Fibroblast of peridontal ligament (primary cell): ENCODE measurements around the gene VPS35L.
"Not testable (repeated sequence)": the region's sequence is repeated elsewhere in the genome, so short reads cannot be mapped to it uniquely, and the experiment has no call there.

Source experiments
- DNase-seq: peaks from one replicate; pipeline ENCODE4 v3.0.0-alpha.2; 2010; ENCODE audit errors: extremely low read depth

Gene VPS35L

DNA sequence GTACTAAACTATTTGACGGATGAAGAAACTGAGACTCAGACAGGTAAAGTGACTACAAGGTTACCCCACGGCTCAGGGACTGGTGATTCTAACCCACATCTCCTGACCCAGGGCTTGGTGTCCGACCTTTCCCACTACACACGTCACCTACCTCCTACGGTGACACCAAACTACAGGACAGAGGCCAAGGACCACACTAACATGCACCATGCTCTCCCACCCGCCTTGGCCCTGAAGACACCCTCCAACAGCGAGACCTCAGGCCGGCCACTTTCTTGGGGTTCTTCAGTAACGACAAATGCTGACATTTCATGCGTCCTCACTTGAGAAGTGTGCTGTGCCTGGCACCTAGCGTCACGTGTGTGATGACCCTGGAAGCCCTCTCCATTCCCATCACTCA, 156.1 kb downstream of the VPS35L start:
- DNase-seq = no peak

DNA sequence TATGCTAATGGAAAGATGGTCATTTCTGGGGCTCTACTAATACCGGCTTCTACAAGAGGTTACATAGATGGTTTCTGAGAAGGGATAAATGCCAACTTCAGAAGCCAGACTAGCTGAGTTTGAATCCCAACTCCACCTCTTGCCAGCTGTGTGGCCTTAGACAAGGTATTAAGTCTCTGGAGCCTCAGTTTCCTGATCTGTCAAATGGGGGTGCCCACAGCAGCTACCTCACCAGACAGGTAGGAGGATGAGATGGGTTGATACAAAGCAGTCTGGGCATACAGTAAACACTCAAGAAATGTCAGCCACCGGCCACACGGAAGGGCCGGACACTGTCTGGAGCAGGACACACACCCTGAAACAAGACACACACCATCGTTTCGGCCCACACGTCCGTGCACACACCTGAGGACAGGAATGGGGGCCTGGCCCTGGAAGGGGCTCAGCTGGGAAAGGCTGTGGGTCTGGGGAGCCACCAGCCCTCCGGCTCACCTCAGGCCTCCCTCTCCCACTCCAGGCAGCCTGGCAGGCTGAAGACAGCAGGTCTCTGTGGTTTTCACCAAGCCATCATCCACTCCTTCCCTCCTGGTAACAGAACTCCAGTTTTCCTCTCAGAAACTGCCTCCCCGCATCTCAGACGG, 157.0 kb downstream of the VPS35L start:
- no peak for DNase-seq

DNA sequence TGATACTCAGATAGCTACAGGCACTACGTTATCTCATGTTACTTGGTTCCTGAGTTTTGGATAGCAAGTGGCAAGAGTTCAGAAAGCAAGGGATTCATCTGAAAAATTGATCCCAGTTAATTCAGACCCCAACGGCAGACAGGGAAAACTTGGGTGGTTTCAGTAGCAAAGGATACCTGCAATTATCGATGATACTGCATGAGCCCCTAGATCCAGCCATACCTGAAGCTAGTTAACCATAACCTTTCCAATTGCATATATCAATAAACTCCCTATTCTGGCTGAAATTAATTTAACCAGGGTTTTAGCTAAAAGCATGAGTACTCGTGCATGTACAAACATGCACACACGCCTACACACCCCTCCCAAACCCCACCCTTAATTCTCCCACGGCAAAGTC, 158.2 kb downstream of the VPS35L start:
- DNase-seq = no peak

DNA sequence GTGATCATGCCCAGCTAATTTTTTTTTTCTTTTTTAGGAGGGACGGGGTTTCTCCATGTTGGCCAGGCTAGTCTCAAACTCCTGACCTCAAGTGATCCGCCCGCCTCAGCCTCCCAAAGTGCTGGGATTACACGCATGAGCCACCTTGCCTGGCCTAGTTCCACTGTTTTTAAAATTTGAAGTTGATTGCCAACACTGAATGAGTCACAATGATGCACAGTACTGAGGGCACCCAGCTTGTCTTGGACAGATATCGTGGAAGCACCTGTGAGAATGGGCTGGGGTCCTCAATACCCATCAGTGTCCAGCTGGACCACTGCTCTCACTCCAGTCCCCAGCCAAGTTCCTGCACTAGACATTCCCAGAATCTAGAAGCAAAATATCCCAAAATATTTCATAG, 160.1 kb downstream of the VPS35L start:
- DNase-seq = no peak

- no peak for DNase-seq
These were observed 160.7 kb downstream of the VPS35L start for GRCh38 chr16:19716183-19716582.

DNA sequence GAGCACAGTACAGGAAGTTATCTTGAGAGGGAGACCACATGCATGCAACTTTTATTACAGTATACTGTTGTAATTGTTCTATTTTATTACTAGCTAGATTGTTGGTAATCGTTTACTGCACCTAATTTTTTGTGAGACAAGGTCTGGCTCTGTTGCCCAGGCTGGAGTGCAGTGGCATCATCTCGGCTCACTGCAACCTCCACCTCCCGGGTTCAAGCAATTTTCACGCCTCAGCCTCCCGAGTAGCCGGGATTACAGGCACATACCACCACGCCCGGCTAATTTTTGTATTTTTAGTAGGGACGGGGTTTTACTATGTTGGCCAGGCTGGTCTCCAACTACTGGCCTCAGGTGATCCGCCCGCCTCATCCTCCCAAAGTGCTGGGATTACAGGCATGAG, 161.2 kb downstream of the VPS35L start:
- DNase-seq = not testable (repeated sequence)

DNA sequence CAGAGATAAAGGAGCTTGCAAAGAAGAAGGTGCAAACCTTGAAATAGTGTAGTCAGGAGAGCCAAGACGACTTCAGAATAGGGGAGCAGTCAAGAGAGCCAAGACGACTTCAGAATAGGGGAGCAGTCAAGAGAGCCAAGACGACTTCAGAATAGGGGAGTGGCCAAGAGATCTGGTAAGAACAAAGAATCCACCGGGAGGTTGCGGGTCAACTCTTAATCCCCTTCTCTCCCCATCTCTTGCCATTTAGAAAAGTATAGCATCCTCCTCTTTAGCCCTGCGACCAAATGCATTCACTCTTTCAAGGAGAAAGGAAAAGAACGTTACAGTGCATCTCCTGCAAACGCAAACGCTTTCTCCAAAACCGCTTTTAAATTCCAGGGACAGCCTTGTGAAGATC, 161.8 kb downstream of the VPS35L start:
- peak; percentile 22 for DNase-seq

DNA sequence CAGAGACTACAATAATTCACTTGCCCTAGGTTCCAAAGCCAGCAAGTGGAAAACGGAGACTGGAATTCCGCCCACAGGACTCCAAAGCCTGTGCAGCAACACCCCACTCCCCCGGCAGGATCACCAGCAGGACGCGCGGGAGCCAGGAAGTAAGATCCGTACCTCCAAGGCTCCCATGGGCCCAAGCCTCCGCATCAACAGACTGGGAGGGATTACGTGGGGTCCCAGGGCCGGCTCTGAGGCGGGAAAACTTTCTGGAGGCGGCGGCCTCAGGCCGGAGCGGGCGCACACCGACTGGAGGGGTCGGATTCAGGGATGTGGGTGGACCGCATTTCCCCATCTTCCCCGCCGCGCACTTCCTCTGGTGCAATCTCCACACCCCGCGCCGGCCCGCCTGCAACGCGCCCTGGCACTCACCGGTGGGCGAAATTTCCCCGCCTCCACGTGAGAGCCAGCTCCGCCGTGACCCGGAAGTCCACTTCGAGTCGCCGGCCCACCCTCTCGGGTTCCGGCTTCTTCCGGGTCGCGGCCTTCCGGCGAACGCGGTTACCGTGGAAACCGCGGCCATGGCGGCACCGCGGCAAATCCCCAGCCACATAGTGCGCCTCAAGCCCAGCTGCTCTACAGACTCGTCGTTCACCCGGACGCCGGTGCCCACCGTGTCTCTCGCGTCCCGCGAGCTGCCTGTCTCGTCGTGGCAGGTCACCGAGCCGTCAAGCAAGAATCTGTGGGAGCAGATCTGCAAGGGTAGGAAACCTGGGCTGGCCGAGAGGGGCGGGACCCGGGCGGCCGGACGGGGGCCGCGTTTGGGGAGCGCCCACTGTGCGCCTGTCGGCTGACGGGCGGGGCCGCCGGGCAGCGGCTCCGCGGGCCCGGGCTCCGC, 162.5 kb downstream of the VPS35L start, which contains the start of the genes IQCK and KNOP1:
IQCK (plus strand) TSS at position 531 of the 883 bp plus-strand sequence; CDS start at position 567, 36 bp downstream.
KNOP1 (minus strand) TSS at position 487 of the 883 bp plus-strand sequence. CDS start 3,192 bp downstream, outside the sequence.
- DNase-seq = peak; percentile 81

- no peak for DNase-seq
These were observed 163.1 kb downstream of the VPS35L start for GRCh38 chr16:19718624-19718965.

GRCh38 chr16:19722269-19722952, 166.9 kb downstream of the VPS35L start:
- no peak for DNase-seq

DNA sequence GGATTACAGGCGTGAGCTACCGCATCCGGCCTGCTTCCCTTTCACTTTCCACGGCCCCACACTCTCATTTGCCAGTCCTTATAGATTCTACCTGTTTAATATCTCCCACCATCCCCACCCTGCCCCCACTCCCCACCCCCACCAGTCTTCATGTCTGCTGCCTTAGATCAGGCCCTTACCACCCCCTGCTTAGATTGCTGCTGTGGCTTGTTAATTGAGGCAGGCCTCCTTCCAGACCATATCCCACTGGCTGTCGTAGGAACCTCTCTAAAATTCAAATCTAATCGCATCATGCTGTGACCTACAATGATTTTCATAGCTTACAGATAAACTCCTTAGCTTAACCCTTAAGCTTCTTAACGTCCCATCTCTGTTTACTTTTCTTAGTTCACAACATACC, 167.5 kb downstream of the VPS35L start:
- peak; percentile 13 for DNase-seq

GRCh38 chr16:19728636-19728965, 173.1 kb downstream of the VPS35L start:
- DNase-seq = no peak

DNA sequence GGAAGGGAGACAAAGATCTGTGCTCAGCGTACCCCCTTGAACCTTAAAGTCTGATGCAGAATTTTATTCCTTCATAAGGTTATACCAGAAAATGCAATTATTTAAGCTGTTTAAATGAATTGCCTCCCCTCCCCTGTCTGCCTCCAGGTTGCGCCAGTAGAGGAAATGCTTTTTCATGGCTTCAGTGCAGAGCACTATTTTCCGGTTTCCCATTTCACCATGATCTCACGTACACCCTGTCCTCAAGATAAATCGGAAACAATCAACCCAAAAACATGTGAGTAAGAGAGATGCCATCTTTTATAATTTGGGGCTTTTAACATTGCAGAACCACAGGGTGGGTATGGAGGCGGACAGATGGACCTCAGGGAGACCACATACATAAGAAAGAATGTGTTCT, 178.0 kb downstream of the VPS35L start:
- no peak for DNase-seq

DNA sequence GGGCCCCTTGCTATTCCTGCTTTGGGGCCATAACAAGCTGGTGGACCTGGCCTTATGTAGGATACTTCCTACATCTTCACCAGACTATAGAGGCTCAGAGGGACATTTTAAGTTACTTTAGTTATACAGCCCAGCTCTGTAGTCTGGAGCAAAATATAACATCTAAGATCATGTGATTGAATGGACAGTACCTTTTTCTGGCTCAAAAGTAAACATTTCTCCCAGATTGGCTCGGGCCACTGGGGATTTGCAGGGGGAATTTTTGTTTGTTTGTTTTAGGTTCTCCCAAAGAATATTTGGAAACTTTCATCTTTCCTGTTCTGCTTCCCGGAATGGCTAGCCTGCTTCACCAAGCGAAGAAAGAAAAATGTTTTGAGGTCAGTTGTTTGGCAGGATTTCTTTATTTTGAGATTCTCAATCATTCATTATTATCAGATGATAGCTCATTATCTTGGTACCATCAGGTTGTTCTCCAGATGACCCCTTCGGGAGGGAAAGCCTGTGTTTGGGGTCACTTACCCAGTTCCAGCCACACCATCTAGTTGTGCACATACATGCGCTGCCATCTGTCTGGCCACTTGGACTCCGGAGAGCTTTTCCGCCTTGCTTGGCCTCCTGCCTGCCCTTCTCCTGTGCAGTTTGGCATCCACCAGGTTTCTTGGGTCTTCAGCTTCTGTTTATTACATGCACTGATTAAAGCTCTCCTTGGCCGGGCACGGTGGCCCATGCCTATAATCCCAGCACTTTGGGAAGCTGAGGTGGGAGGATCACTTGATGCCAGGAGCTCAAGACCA, 179.8 kb downstream of the VPS35L start:
- no peak for DNase-seq

GRCh38 chr16:19737306-19738038, 182.0 kb downstream of the VPS35L start:
- DNase-seq = no peak

GRCh38 chr16:19741354-19741753, 185.9 kb downstream of the VPS35L start:
- DNase-seq = no peak

- DNase-seq = no peak
These were observed 188.3 kb downstream of the VPS35L start for GRCh38 chr16:19743816-19744159.

DNA sequence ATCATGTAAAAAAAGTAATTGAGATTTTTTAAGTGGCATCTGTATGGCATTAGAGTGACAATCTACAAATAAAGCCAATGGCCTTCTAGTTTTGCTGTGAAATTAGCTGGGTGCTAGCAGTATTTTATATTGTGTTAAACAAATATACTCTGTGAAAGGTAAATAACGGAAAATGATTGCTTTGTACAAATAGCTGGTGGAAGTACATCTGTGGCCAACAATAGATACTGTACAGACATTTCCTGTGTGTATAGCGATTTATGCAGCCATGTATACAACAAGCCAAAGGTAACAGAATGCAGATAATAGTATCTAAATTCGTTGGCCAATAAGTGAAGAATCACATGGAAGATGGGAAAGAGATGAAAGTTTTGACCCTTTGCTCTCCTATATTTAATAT, 189.2 kb downstream of the VPS35L start:
- DNase-seq = no peak

GRCh38 chr16:19745286-19746010, 189.9 kb downstream of the VPS35L start:
- DNase-seq = peak; percentile 68

GRCh38 chr16:19746561-19746960, 191.1 kb downstream of the VPS35L start:
- DNase-seq = no peak
